Colonic mucosa (tissue), 4 donors: ENCODE measurements around the gene USP9X. TPM values are rescaled to one million over a fixed set of nuclear protein-coding genes. Genes with fewer than 3 reads are reported as not detected.
A peak's percentile ranks its signal among the peaks of the same experiment; 100 is the strongest.
"Not testable (repeated sequence)": the region's sequence is repeated elsewhere in the genome, so short reads cannot be mapped to it uniquely, and the experiment has no call there.

Source experiments
- DNase-seq: peaks from one replicate; pipeline ENCODE4 v3.0.0-alpha.2; 2020
- H3K27ac ChIP-seq: fragments of 200-600 bp; one replicate; pipeline ENCODE4 v1.8.0; 2021
- H3K27me3 ChIP-seq: fragments of 200-600 bp; one replicate; pipeline ENCODE4 v1.8.0; 2021
- H3K36me3 ChIP-seq: fragments of 200-600 bp; one replicate; pipeline ENCODE4 v1.8.0; 2021
- H3K4me1 ChIP-seq: fragments of 200-600 bp; one replicate; pipeline ENCODE4 v1.8.0; 2021; ENCODE audit warnings: mild to moderate bottlenecking
- H3K4me3 ChIP-seq: fragments of 200-600 bp; one replicate; pipeline ENCODE4 v1.8.0; 2021
- H3K9ac ChIP-seq, 2 donors: one replicate each; pipeline ENCODE4 v1.7.0; 2013; ENCODE audit warnings: control low read depth in 2 of 2, low read depth in 2 of 2, low read length in 2 of 2
- H3K9me3 ChIP-seq: fragments of 200-600 bp; one replicate; pipeline ENCODE4 v1.8.0; 2021
- intact Hi-C: fragments of 100-400 bp; cut with DNase I; formaldehyde crosslinking; loops from one replicate; pipeline ENCODE4 v1.14.1; 2022
- total RNA-seq, 2 donors: library from RNA; stranded (reverse); fragmentation: NEBNext Ultra II Directional in 1 of 2; extraction: Animal tissue kit (Norgen Biotek cat#: 25700) in 1 of 2; gene quantifications; one replicate each; pipeline ENCODE4 v1.2.1, GENCODE V29; 2021
- TF ChIP-seq, protein P1 (sequence below): fragments of 200-600 bp; IDR thresholded peaks from one replicate; pipeline ENCODE4 v1.8.0; 2022; ENCODE audit warnings: antibody characterized with exemption, mild to moderate bottlenecking
- donor health status: healthy.
- donor health status: DM: no; HTN: no; CAD: no.
- donor health status: DM: no; HTN: no; CAD: no.

USP9X gene
- total RNA-seq, 2 donors from 2014 or later: 74.5 to 89.0 TPM

DNA sequence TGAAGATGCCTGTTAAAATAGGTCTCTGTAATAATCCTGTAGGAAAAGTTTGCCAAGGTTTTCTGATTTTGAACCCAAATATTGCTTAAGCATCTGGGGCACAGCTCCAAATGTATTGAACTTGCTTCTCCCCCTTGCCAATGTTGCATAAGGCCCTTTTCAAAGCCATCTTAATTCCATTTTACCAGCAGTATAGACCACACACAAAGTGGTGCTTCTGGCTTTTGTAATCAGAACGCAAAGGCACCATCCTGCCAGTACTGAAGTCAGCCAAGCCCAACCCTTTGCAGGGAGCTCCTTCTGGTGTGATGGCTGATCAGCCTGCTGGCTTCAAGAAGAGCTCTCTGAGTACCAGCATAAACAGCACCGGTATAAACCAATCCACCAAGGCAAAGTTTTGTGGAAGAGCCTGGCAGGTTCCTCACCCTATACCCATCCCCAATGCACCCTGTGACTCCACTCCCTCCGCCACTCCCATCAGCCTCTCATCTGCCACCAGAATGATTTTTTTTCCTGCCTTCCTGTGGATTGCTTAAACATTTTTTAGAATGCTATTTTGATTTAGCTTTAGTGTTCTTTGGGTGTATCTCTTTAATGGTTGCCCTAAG, 39.2 kb upstream of the USP9X start:
- Histone ChIP-seq H3K36me3 (no peaks in the 10 kb centered on the region), H3K9ac (peak overlapping the region in 1 of 2 donors; percentile 34), H3K4me3 (no peak overlapping the region), H3K27me3 (no peaks in the 10 kb centered on the region), H3K27ac (peak overlapping the region; percentile 61), H3K4me1 (no peaks in the 10 kb centered on the region), H3K9me3 (no peaks in the 10 kb centered on the region)
- intact Hi-C loops: no loop called here
- TF ChIP-seq, protein P1, sequence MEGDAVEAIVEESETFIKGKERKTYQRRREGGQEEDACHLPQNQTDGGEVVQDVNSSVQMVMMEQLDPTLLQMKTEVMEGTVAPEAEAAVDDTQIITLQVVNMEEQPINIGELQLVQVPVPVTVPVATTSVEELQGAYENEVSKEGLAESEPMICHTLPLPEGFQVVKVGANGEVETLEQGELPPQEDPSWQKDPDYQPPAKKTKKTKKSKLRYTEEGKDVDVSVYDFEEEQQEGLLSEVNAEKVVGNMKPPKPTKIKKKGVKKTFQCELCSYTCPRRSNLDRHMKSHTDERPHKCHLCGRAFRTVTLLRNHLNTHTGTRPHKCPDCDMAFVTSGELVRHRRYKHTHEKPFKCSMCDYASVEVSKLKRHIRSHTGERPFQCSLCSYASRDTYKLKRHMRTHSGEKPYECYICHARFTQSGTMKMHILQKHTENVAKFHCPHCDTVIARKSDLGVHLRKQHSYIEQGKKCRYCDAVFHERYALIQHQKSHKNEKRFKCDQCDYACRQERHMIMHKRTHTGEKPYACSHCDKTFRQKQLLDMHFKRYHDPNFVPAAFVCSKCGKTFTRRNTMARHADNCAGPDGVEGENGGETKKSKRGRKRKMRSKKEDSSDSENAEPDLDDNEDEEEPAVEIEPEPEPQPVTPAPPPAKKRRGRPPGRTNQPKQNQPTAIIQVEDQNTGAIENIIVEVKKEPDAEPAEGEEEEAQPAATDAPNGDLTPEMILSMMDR: no peak
- peak; percentile 35 for DNase-seq

DNA sequence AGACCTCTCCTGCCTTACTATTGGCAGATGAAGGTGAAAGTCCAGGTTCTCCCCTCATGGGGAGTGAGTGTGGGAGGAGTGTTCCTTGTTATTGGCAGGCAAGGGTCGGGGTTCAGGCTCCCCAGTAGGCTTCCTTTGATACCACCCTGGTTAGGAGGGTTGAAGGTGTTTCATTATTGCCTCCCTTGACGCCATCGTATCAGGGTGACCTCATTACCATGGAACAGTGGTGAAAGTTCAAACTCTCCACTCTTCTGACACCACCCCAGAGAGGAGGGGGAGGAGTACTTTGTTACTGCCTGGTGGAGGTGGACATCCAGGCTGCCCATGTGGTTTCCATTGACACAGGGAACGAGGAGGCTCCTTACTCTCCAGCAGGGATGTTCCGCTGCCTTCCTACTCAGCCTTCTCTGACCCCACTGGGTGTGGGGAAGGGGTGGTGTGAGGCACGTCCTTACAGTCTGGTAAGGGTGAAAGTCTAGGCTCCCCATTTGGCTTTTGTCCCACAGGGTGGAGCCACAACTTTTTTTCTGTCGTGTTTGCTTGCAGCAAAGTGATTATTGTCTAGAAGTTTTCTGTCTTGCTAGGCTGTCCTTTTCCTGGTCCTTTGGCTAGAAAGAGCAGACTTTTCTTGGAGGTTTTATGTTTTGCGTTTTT, 37.2 kb upstream of the USP9X start:
- intact Hi-C loops: no loop called here

DNA sequence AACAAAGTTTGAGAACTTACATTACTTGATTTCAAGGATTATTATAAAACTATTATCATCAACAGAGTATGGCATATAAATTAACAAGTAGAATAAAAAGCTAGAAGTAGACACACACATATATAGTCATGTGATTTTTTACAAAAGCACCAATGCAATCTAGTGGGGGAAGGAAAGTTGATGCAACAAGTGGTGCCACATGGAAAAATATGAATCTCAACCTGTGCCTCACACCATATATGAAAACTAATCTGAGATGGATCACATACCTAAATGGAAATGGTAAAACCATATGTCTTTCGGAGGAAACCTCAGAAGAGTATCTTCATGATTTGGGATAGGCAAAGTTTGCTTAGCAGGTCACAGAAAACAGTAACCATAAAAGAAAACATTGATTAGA, 34.9 kb upstream of the USP9X start:
- intact Hi-C loops: no loop called here
- no peaks in the 10 kb centered on the region for H3K27me3 ChIP-seq
- TF ChIP-seq, protein P1: no peak
- no peak overlapping the region for H3K27ac ChIP-seq
- no peaks in the 10 kb centered on the region for H3K9me3 ChIP-seq
- H3K36me3 ChIP-seq: no peaks in the 10 kb centered on the region
- no peak for DNase-seq
- H3K9ac ChIP-seq: no peak overlapping the region
- no peaks in the 10 kb centered on the region for H3K4me1 ChIP-seq
- H3K4me3 ChIP-seq: no peak overlapping the region

More for the DNA sequence above, 37.2 kb upstream of the USP9X start:
- peak overlapping the region; percentile 61 for H3K27ac ChIP-seq
- H3K9me3 ChIP-seq: no peaks in the 10 kb centered on the region
- TF ChIP-seq, protein P1: no peak
- peak; percentile 68 for DNase-seq
- H3K36me3 ChIP-seq: no peaks in the 10 kb centered on the region
- no peaks in the 10 kb centered on the region for H3K27me3 ChIP-seq
- peak overlapping the region in 1 of 2 donors; percentile 34 for H3K9ac ChIP-seq
- no peaks in the 10 kb centered on the region for H3K4me1 ChIP-seq
- H3K4me3 ChIP-seq: no peak overlapping the region

DNA sequence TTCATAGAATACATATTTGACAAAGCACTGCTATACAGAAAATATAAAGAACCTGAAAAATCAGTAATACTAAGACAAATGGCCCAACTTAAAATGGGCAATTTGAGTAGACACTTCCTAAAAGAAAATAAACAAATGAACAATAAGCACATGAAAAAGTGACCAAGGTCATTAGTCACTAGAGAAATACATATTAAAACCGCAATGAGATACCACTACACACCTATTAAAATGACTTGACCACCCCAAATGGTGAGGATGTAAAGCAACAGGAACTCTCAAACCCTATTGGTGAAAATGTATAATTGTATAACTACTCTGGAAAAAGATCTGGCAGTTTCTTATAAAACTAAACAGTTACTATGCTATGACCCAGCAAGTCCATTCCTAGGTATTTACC, 34.0 kb upstream of the USP9X start:
- no peak overlapping the region for H3K4me3 ChIP-seq
- H3K27ac ChIP-seq: no peak overlapping the region
- no peak overlapping the region for H3K9ac ChIP-seq
- intact Hi-C loops: no loop called here
- TF ChIP-seq, protein P1: no peak
- H3K9me3 ChIP-seq: no peaks in the 10 kb centered on the region
- no peak for DNase-seq
- H3K4me1 ChIP-seq: no peaks in the 10 kb centered on the region
- H3K27me3 ChIP-seq: no peaks in the 10 kb centered on the region
- no peaks in the 10 kb centered on the region for H3K36me3 ChIP-seq

DNA sequence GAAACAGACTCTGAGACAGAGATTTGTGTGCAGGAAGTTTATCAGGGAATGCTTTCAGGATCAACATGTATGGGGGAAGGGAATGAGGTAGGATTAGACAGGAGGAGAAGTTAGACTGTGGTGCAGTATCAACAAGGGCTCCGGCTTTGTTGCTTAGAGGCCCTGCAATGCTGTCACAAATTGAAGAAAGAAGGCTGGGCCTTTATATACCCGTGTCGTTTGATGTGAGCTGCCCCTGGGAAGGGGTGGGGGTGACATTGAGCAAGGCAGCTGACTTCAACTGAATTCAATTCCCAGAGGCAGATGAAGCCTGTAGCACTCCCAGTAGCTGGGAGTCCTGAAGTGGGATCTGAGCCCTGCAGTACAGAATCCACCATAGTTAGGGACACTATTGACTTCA, 29.5 kb upstream of the USP9X start:
- TF ChIP-seq, protein P1: no peak
- Histone ChIP-seq H3K4me1 (no peaks in the 10 kb centered on the region), H3K9ac (no peak overlapping the region), H3K27me3 (no peaks in the 10 kb centered on the region), H3K4me3 (no peak overlapping the region), H3K27ac (no peak overlapping the region), H3K36me3 (no peaks in the 10 kb centered on the region), H3K9me3 (no peaks in the 10 kb centered on the region)
- intact Hi-C loops: no loop called here
- DNase-seq: no peak

DNA sequence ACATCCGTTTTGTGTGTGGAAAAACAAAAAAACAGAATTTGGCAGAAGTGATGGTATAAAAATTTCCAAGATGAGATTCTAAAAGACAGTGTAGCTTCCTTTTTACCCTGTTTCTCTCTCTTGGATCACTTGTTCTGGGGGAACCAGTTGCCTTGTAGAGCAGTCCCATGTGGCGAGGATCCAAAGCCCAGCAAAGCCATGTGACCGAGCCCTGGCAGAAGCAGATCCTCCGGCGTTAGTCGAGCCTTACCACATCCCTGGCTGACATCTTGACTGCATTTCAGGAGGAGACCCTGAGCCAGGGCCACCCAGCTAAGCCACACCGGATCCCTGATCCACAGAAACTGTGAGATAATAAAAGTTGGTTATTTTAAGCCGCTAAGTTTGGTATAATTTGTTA, 22.0 kb upstream of the USP9X start:
- H3K4me1 ChIP-seq, DNase-seq, H3K9ac ChIP-seq, H3K36me3 ChIP-seq, H3K9me3 ChIP-seq, intact Hi-C loops, H3K27me3 ChIP-seq, H3K27ac ChIP-seq, H3K4me3 ChIP-seq: not testable (repeated sequence)
